ENCODE measurements around the gene POLR1B. TPM values are rescaled to one million over a fixed set of nuclear protein-coding genes. Genes with fewer than 3 reads are reported as not detected.

Gene POLR1B
- total RNA-seq, 3 donors from 2014 or later, result 10.1 to 18.3 (median 18.1) TPM

DNA sequence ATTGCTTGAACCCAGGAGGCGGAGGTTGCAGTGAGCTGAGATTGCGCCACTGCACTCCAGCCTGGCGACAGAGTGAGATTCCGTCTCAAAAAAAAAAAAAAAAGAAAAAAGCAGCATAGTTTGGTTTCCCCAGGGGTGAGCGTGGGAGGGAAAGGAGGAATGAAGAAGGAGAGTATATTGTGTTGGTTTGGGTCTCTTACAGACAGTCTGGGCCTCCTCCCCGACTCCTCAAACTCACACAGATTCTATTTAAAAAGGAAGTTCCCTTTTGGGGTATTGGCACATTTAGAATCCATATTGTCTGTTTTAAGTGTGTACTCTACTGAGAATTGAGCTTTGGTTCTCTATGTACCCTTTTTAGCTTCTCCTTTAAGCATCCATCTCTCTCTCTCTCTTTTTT lies 76.1 kb downstream of the POLR1B start:
- no peak for ATAC-seq
- intact Hi-C loops (cut with DNase I, micrococcal nuclease), result no loop called here

DNA sequence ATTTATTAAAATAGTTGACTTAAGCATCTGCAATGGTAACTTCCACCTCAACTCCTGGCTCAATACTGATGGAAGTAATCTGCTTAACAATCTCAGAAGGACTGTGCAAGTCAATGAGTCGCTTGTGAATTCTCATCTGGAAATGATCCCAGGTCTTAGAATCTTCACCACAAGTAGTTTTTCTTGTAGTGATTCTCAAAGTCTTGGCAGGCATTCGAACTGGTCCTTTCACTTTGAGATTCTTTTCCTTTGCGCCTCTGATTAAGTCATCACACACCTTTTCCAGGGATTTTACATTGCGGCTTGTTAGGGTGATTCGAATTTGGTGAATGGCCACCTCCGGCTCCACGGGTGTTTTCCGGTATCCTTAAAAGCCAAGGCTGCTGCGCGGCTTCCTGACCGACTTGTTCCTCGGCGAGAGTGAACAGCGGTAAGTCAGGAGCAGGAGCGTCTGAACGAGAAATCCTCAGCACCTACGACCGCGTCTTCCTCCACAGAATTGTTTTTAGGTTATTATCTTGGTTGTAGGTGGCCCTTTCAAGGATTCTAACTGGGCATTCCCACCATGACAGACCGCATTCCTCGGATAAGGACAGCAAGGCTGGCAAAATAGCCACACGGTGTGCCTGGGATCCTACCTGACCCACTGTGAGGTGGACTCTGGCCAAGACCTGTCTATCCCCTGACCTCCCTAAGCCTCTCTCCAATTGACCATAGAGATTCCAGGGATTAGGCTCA lies 79.7 kb downstream of the POLR1B start:
- no peaks in the 10 kb centered on the region for H3K36me3 ChIP-seq (ENCODE audit: low read depth)
- DNase-seq, result no peak
- peaks cover 11% of the 10 kb centered on the region for H3K4me1 ChIP-seq (ENCODE audit: low read depth)
- ATAC-seq, result no peak
- TF ChIP-seq, protein P1, sequence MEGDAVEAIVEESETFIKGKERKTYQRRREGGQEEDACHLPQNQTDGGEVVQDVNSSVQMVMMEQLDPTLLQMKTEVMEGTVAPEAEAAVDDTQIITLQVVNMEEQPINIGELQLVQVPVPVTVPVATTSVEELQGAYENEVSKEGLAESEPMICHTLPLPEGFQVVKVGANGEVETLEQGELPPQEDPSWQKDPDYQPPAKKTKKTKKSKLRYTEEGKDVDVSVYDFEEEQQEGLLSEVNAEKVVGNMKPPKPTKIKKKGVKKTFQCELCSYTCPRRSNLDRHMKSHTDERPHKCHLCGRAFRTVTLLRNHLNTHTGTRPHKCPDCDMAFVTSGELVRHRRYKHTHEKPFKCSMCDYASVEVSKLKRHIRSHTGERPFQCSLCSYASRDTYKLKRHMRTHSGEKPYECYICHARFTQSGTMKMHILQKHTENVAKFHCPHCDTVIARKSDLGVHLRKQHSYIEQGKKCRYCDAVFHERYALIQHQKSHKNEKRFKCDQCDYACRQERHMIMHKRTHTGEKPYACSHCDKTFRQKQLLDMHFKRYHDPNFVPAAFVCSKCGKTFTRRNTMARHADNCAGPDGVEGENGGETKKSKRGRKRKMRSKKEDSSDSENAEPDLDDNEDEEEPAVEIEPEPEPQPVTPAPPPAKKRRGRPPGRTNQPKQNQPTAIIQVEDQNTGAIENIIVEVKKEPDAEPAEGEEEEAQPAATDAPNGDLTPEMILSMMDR (IDR thresholded peaks at IDR 0.05), result no peak
- H3K9me3 ChIP-seq, result no peaks in the 10 kb centered on the region
- H3K4me3 ChIP-seq, result no peak overlapping the region
- intact Hi-C loops (cut with DNase I, micrococcal nuclease), result loop anchor here (10.0 kb wide), 2 partner anchors 73 to 103 kb away; partner anchors contain the start of gene NT5DC4 (in 2 of the 2)

More for the DNA sequence above, 76.1 kb downstream of the POLR1B start:
- TF ChIP-seq, protein P1 (IDR thresholded peaks at IDR 0.05), result no peak
- no peaks in the 10 kb centered on the region for H3K36me3 ChIP-seq (ENCODE audit: low read depth)
- DNase-seq, result no peak
- H3K4me1 ChIP-seq (ENCODE audit: low read depth), result no peaks in the 10 kb centered on the region
- no peak overlapping the region for H3K4me3 ChIP-seq
- no peaks in the 10 kb centered on the region for H3K9me3 ChIP-seq

DNA sequence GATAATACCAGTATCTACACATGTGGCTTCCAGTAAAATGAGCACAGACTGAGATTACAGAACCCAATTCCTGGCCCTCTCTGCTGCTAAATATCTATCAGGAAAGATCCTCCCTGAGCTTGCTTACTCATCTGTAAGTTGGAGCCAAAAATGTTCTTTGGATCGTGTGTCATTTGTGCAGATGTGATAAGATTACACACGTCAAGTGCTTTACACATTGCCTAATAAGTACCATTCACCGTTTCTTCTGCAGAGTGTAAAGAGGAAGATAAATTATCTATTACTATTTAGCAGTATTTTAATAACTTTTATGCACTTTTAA lies 80.2 kb downstream of the POLR1B start:
- DNase-seq, result no peak
- no peak for ATAC-seq
- TF ChIP-seq, protein P1 (IDR thresholded peaks at IDR 0.05), result no peak
- H3K4me3 ChIP-seq, result no peak overlapping the region
- no peaks in the 10 kb centered on the region for H3K9me3 ChIP-seq
- intact Hi-C loops (cut with DNase I, micrococcal nuclease), result loop anchor here (10.0 kb wide), 2 partner anchors 72 to 102 kb away; partner anchors contain the start of gene NT5DC4 (in 2 of the 2)
- peaks cover 11% of the 10 kb centered on the region for H3K4me1 ChIP-seq (ENCODE audit: low read depth)
- no peaks in the 10 kb centered on the region for H3K36me3 ChIP-seq (ENCODE audit: low read depth)

DNA sequence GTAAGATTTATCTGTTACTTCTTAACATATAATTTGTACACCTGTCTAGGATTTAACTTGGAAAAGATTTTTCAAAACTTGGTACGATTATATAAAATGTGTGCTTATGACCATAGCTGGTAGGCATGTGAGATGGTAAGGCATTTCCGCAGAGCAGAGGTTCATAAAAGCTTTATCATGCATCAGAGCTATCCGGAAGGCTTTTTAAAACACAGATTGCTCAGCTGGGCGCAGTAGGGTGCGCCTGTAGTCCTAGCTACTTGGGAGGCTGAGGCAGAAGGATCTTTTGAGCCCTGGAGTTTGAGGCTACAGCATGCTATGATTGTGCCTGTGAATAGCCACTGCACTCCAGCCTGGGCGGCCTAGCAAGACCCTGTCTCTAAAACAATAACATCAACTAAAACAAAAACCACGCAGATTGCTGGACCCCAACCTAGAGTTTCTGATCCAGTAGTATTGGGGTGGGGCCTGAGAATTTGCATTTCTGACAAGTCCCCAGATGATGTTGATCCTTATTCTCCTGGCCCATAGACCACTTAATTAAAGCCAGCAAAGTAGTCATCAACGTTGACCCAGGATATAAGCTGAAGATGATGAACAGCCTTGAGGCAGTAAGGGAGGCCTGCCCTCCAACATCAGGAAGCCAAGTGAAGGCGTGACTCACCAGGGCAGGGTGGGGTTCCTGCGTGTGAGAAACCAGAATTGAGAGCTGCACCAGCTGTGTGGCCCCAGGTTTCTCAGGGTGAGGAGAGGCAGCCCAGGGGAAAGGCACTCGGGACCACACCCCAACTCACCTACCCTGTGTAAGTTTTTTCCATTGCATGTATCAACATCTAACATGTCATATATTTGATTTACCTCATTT lies 81.9 kb downstream of the POLR1B start:
- Histone ChIP-seq H3K9me3 (no peaks in the 10 kb centered on the region), H3K36me3 (ENCODE audit: low read depth) (no peaks in the 10 kb centered on the region), H3K4me3 (no peak overlapping the region), H3K4me1 (ENCODE audit: low read depth) (peaks cover 11% of the 10 kb centered on the region)
- intact Hi-C loops (cut with DNase I, micrococcal nuclease), result loop anchor here (10.0 kb wide), 2 partner anchors 71 to 101 kb away; partner anchors contain the start of gene NT5DC4 (in 2 of the 2)
- DNase-seq, result peak; percentile 66 to 84 (median 68)
- TF ChIP-seq, protein P1 (IDR thresholded peaks at IDR 0.05), result no peak
- ATAC-seq, result peak; percentile 92

DNA sequence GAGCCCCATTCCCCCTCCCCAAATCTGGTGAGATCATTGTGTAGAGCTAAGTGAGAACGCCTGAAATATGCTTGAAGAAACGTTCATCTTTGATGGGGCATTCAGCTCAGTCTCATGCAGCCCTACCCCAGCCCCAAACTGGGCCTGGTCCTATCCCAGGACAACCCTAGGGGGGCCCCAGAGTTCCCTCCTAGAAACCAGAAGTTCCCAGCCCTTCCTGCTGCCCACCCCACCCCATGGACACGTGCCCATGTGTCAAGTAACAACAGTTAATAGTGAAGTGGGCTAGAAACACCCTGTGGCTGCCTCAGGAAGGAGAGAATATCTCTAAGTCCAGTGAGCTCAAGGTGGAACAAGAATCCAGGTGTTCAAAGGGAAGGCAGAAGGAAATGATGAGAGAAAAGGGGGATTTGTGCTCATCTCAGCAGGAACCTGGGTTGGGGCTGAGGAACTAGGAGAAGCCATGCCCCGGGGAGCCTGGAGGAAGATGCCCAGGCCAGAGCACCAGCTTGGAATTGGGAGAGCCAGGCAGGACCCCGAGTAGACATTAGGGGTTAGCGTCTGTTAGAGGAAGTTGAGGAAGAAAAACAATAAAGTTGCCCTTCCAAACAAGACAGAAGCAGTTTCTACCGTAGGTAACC lies 83.3 kb downstream of the POLR1B start:
- no peak for ATAC-seq
- TF ChIP-seq, protein P1 (IDR thresholded peaks at IDR 0.05), result no peak
- intact Hi-C loops (cut with DNase I, micrococcal nuclease), result loop anchor here (10.0 kb wide), 2 partner anchors 69 to 99 kb away; partner anchors contain the start of gene NT5DC4 (in 2 of the 2)

More for the DNA sequence above, 83.3 kb downstream of the POLR1B start:
- Histone ChIP-seq H3K36me3 (ENCODE audit: low read depth) (no peaks in the 10 kb centered on the region), H3K4me3 (no peak overlapping the region), H3K9me3 (no peaks in the 10 kb centered on the region), H3K4me1 (ENCODE audit: low read depth) (peaks cover 11% of the 10 kb centered on the region)
- DNase-seq, result no peak

Measured in mucosa of descending colon (tissue), 3 donors.